Dendritic cell treated with granulocyte-macrophage colony-stimulating factor and Interleukin-4, amounts not matched to agents 40 ng/mL and 50 ng/mL, for 4 days (primary cell): ENCODE data around the gene ZFAND3.
"Not testable (repeated sequence)": the region's sequence is repeated elsewhere in the genome, so short reads cannot be mapped to it uniquely, and the experiment has no call there.

Experiments used
- H3K27ac Mint-ChIP-seq: one replicate; pipeline ENCODE4 v1.8.0; 2022; ENCODE audit warnings: mild to moderate bottlenecking, mixed read lengths
- H3K27me3 Mint-ChIP-seq: one replicate; pipeline ENCODE4 v1.8.0; 2022; ENCODE audit warnings: mild to moderate bottlenecking, mixed read lengths
- H3K36me3 Mint-ChIP-seq: one replicate; pipeline ENCODE4 v1.8.0; 2022; ENCODE audit warnings: low read depth, mixed read lengths
- H3K4me1 Mint-ChIP-seq: one replicate; pipeline ENCODE4 v1.8.0; 2022; ENCODE audit warnings: low read depth, mixed read lengths
- H3K4me3 Mint-ChIP-seq: one replicate; pipeline ENCODE4 v1.8.0; 2022; ENCODE audit warnings: mild to moderate bottlenecking, moderate library complexity, mixed read lengths
- H3K9me3 Mint-ChIP-seq: one replicate; pipeline ENCODE4 v1.8.0; 2022; ENCODE audit warnings: mixed read lengths
- intact Hi-C: fragments of 100-400 bp; cut with micrococcal nuclease; formaldehyde crosslinking; loops from one replicate; pipeline ENCODE4 v1.15.0; 2022

ZFAND3 gene

GRCh38 chr6:37943436-37944058, 124.0 kb downstream of the ZFAND3 start:
- no peak overlapping the region for H3K4me3 Mint-ChIP-seq
- H3K4me1 Mint-ChIP-seq, result peaks cover 29% of the 10 kb centered on the region
- no peaks in the 10 kb centered on the region for H3K27me3 Mint-ChIP-seq
- peaks cover 4% of the 10 kb centered on the region for H3K36me3 Mint-ChIP-seq
- H3K9me3 Mint-ChIP-seq, result peaks cover 4% of the 10 kb centered on the region
- H3K27ac Mint-ChIP-seq, result no peak overlapping the region
- intact Hi-C loops, result no loop called here

- peaks cover 40% of the 10 kb centered on the region for H3K4me1 Mint-ChIP-seq
- H3K27me3 Mint-ChIP-seq, result no peaks in the 10 kb centered on the region
- H3K27ac Mint-ChIP-seq, result peak overlapping the region; percentile 31
- intact Hi-C loops, result no loop called here
- H3K9me3 Mint-ChIP-seq, result peaks cover 8% of the 10 kb centered on the region
- peaks cover 13% of the 10 kb centered on the region for H3K36me3 Mint-ChIP-seq
- no peak overlapping the region for H3K4me3 Mint-ChIP-seq
Observed at GRCh38 chr6:37946057-37946456, 126.5 kb downstream of the ZFAND3 start.

- H3K9me3 Mint-ChIP-seq, result peaks cover 8% of the 10 kb centered on the region
- H3K27ac Mint-ChIP-seq, result no peak overlapping the region
- H3K27me3 Mint-ChIP-seq, result no peaks in the 10 kb centered on the region
- intact Hi-C loops, result no loop called here
- H3K36me3 Mint-ChIP-seq, result peaks cover 13% of the 10 kb centered on the region
- peaks cover 53% of the 10 kb centered on the region for H3K4me1 Mint-ChIP-seq
- H3K4me3 Mint-ChIP-seq, result no peak overlapping the region
Observed at GRCh38 chr6:37947468-37947867, 127.9 kb downstream of the ZFAND3 start.

DNA sequence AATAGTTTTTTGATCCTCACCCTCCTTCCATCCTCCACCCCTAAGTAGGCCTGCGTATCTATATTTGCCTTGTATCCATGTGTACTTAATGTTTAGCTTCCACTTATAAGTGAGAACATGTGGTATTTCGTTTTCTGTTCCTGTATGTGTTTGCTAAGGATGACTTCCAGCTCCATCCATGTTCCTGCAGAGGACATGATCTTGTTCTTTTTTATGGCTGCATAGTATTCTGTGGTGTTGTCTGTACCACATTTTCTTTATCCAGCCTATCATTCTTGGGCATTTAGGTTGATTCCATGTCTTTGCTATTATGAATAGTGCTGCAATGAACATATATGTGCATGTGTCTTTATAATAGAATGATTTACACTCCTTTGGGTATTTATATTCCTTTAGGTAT, 129.1 kb downstream of the ZFAND3 start:
- H3K36me3 Mint-ChIP-seq, result peaks cover 13% of the 10 kb centered on the region
- H3K4me3 Mint-ChIP-seq, intact Hi-C loops, H3K27ac Mint-ChIP-seq, H3K9me3 Mint-ChIP-seq, H3K27me3 Mint-ChIP-seq: not testable (repeated sequence)
- peaks cover 64% of the 10 kb centered on the region for H3K4me1 Mint-ChIP-seq

GRCh38 chr6:37952027-37952426, 132.5 kb downstream of the ZFAND3 start:
- peaks cover 50% of the 10 kb centered on the region for H3K4me1 Mint-ChIP-seq
- peaks cover 8% of the 10 kb centered on the region for H3K9me3 Mint-ChIP-seq
- intact Hi-C loops, result no loop called here
- H3K27me3 Mint-ChIP-seq, result no peaks in the 10 kb centered on the region
- H3K4me3 Mint-ChIP-seq, result no peak overlapping the region
- H3K36me3 Mint-ChIP-seq, result peaks cover 13% of the 10 kb centered on the region
- peak overlapping the region; percentile 54 for H3K27ac Mint-ChIP-seq

DNA sequence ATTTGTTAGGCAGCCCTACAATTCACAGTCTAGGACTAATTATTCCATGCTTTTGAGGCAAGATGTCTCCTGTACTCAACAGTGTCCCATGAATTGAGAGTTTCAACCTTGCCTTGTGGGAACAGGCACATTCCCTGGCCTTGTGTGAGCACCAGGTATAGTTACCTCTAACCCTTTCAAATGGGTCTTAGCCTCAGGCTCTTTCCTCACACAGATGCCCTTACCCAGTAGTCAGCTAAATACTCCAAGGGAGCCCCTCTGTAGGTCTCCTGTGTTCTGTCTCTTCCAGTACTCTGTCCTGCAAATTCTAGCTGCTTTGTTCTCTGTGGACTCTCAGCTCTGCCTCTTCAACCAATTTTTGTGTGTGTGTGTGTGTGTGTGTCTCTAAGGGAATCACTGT, 135.3 kb downstream of the ZFAND3 start:
- Mint-ChIP-seq H3K4me1 (peaks cover 36% of the 10 kb centered on the region), H3K27ac (no peak overlapping the region), H3K4me3 (no peak overlapping the region), H3K27me3 (no peaks in the 10 kb centered on the region), H3K9me3 (no peaks in the 10 kb centered on the region), H3K36me3 (no peaks in the 10 kb centered on the region)
- intact Hi-C loops, result no loop called here

DNA sequence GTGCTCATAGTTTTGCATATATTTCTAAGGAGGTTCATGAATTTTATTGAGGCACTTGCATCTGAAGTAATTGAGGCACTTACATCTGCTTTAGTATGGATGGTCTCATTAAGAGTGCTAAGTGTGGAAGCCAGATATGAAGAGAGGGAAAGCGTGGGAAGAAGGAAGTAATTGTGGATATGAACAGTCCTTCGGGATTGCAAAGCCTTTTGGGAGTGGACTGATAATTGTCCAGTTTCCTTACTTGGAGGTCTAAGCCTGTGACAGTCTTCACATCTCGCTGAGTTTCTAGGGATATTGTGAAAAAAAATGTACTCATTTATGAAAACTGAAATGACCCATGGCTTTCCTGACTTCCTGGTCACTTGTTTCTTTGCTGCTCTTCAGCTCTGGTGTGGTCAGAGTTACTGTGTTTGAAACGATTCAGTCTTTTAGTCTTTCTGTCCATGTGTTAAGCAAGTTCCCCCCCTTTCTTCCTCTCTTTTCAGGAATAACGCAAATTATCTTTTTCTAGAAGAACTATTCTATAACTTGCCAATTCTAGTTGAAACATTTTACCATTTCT, 137.3 kb downstream of the ZFAND3 start:
- Mint-ChIP-seq H3K27me3 (no peaks in the 10 kb centered on the region), H3K27ac (no peak overlapping the region), H3K4me3 (no peak overlapping the region), H3K36me3 (peaks cover 8% of the 10 kb centered on the region), H3K9me3 (peaks cover 8% of the 10 kb centered on the region), H3K4me1 (peaks cover 17% of the 10 kb centered on the region)
- intact Hi-C loops, result no loop called here

- Mint-ChIP-seq H3K4me3 (no peak overlapping the region), H3K4me1 (no peaks in the 10 kb centered on the region), H3K36me3 (peaks cover 28% of the 10 kb centered on the region), H3K9me3 (peaks cover 16% of the 10 kb centered on the region), H3K27ac (no peak overlapping the region), H3K27me3 (no peaks in the 10 kb centered on the region)
- intact Hi-C loops, result no loop called here
Observed at GRCh38 chr6:37959061-37959460, 139.5 kb downstream of the ZFAND3 start.

GRCh38 chr6:37960139-37960935, 140.8 kb downstream of the ZFAND3 start:
- Mint-ChIP-seq H3K9me3 (peaks cover 16% of the 10 kb centered on the region), H3K27me3 (no peaks in the 10 kb centered on the region), H3K4me3 (no peak overlapping the region), H3K36me3 (peaks cover 32% of the 10 kb centered on the region), H3K27ac (no peak overlapping the region), H3K4me1 (peaks cover 1% of the 10 kb centered on the region)
- intact Hi-C loops, result no loop called here

DNA sequence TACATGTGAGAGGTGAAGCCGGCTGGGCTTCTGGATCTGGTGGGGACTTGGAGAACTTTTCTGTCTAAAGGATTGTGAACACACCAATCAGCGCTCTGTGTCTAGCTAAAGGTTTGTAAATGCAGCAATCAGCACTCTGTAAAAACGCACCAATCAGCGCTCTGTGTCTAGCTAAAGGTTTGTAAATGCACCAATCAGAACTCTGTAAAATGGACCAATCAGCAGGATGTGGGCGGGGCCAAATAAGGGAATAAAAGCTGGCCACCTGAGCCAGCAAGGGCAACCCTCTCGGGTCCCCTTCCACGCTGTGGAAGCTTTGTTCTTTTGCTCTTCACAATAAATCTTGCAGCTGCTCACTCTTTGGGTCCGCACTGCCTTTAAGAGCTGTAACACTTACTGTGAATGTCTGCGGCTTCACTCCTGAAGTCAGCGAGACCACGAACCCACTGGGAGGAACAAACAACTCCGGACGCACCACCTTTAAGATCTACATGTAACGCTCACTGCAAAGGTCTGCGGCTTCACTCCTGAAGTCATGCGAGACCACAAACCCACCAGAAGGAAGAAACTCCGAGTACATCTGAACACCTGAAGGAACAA, 143.1 kb downstream of the ZFAND3 start:
- peaks cover 32% of the 10 kb centered on the region for H3K36me3 Mint-ChIP-seq
- H3K9me3 Mint-ChIP-seq, result peaks cover 16% of the 10 kb centered on the region
- peaks cover 15% of the 10 kb centered on the region for H3K4me1 Mint-ChIP-seq
- intact Hi-C loops, H3K27me3 Mint-ChIP-seq, H3K27ac Mint-ChIP-seq, H3K4me3 Mint-ChIP-seq: not testable (repeated sequence)

DNA sequence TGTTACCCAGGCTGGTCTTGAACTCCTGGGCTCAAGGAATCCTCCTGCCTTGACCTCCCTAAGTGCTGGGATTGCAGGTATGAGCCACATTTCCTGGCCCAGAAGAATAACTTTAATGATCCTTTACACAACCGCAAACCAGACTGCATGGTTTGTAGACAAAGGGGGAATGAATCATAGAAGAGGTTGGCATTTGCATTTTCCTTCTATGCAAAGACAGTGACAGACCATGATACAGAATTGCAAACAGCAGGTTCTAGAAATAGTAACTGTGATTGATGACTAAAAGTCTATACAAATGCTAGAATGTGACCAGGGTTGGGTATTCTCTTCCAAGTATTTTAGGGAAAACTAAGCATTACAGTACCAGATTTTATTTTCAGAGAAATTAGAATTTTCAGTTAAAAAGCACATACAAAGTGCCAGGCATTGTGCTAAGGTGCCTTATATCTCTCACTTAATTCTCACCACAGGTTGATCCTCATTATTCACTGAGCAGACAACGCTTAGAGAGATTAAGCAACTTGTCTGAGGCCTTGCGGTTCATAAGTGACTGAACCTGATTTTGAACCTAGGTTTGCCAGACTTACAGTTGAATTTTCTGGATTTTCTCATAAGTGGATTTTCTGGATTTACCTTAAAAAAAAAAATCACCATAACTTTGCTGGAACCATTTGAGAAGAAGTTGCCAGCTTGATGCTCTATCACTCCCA, 146.6 kb downstream of the ZFAND3 start:
- peaks cover 14% of the 10 kb centered on the region for H3K9me3 Mint-ChIP-seq
- H3K27me3 Mint-ChIP-seq, result no peaks in the 10 kb centered on the region
- intact Hi-C loops, result no loop called here
- no peak overlapping the region for H3K4me3 Mint-ChIP-seq
- H3K4me1 Mint-ChIP-seq, result peaks cover 30% of the 10 kb centered on the region
- no peak overlapping the region for H3K27ac Mint-ChIP-seq
- peaks cover 28% of the 10 kb centered on the region for H3K36me3 Mint-ChIP-seq

DNA sequence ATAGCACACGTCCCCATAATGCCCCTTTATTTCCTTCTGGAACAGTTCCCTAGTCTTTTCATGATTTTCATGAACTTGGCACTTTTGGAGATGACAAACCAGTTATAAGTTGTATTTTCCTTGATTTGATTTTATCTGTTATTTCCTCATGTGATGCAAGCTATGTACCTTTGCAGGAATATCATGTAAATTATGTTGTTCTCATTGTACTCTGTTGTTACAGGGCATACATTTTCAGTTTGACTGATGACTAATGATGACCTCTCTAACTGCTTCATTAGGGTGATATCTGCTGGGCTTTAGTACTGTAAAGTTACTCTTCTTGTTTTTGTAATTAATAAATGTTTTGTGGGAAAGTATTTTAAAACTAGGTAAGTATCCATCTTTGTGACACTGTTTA, 147.3 kb downstream of the ZFAND3 start:
- Mint-ChIP-seq H3K27me3 (no peaks in the 10 kb centered on the region), H3K9me3 (peaks cover 8% of the 10 kb centered on the region), H3K27ac (no peak overlapping the region), H3K36me3 (peaks cover 24% of the 10 kb centered on the region), H3K4me1 (peaks cover 30% of the 10 kb centered on the region), H3K4me3 (no peak overlapping the region)
- intact Hi-C loops, result no loop called here

DNA sequence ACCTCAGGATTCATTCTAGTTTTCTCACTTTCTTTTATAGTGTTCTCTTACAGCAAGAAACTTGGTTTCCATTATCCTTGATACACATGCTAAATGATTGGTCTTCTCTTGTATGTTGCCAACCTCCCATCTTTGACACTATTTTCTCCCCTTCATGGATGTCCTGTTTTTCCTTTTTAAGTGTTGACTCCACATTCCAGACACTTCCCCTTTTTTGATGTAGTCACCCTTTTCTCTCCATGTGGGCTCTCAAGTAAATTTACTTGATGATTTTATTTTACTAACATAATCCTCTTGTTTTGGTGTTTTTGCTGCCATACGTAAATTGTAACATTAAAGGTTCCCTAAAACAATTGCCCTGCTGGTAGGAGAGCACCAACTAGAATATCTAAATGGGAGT, 148.1 kb downstream of the ZFAND3 start:
- H3K4me3 Mint-ChIP-seq, result no peak overlapping the region
- no peak overlapping the region for H3K27ac Mint-ChIP-seq
- peaks cover 16% of the 10 kb centered on the region for H3K36me3 Mint-ChIP-seq
- intact Hi-C loops, result no loop called here
- H3K27me3 Mint-ChIP-seq, result no peaks in the 10 kb centered on the region
- H3K9me3 Mint-ChIP-seq, result no peaks in the 10 kb centered on the region
- H3K4me1 Mint-ChIP-seq, result peaks cover 30% of the 10 kb centered on the region

GRCh38 chr6:37971266-37971665, 151.7 kb downstream of the ZFAND3 start:
- peaks cover 11% of the 10 kb centered on the region for H3K9me3 Mint-ChIP-seq
- H3K36me3 Mint-ChIP-seq, result peaks cover 12% of the 10 kb centered on the region
- no peak overlapping the region for H3K27ac Mint-ChIP-seq
- H3K4me1 Mint-ChIP-seq, result peaks cover 25% of the 10 kb centered on the region
- no peaks in the 10 kb centered on the region for H3K27me3 Mint-ChIP-seq
- intact Hi-C loops, result no loop called here
- H3K4me3 Mint-ChIP-seq, result no peak overlapping the region
